GM18519 (cell line): ENCODE measurements around the gene IL31RA.

ENCODE experiments used
- ATAC-seq: cut with Tn5 transposase; IDR thresholded peaks from one replicate; pipeline ENCODE4 v1.9.1; 2021; ENCODE audit warnings: mild to moderate bottlenecking, moderate library complexity; ENCODE audit not compliant: unreplicated experiment, low FRiP score

The IL31RA gene

DNA sequence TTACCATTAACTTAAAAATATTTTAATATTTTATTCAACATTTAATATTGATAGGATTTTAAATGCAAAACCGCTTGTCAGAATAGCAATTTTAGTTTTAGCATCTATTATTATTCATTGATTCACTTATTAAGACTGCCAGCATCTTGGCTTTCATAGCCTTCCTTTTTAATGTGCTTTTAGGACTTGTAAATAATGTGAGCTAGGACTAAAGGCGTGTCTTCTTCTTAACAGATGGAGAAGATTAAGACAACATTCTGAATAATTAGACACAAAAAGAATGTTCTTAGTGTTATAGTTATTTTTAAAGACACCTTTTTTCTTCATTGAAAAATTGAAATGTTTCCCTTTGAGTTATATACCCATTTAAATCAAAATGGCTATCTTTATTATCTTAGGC is 6.9 kb downstream of the IL31RA start:
- no peak for ATAC-seq

DNA sequence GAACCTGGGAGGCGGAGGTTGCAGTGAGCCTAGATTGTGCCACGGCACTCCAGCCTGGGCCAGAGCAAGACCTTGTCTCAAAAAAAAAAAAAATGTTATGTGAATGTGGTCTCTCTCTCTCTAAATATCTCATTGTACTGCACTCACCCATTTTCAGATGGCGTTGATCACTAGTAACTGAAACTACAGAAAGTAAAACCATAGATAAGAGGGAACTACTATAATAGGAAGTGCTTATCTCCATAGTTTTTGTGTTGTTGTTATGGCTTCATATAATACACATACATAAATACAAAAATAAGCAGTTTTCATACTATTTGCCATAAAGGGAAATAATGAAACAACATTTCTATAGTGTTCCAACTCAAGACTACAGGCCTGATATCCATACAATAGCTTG is 9.1 kb downstream of the IL31RA start:
- ATAC-seq: no peak

DNA sequence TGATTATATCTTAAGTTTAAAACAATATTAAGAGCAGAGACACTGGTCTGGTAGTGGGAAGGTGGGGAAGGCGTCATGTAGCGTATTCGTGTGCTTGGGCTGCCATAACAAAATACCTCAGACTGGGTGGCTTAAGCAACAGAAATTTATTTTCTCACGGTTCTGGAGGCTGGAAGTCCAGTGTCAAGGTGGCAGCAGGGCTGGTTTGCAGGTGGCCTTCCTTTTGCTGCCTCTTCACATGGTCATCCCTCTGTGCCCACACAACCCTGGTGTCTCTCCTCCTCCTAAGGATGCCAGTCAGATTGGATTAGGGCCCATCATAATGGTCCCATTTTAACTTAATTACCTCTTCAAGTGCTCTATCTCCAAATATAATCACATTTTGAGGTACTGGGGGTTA is 9.6 kb downstream of the IL31RA start:
- ATAC-seq: no peak

DNA sequence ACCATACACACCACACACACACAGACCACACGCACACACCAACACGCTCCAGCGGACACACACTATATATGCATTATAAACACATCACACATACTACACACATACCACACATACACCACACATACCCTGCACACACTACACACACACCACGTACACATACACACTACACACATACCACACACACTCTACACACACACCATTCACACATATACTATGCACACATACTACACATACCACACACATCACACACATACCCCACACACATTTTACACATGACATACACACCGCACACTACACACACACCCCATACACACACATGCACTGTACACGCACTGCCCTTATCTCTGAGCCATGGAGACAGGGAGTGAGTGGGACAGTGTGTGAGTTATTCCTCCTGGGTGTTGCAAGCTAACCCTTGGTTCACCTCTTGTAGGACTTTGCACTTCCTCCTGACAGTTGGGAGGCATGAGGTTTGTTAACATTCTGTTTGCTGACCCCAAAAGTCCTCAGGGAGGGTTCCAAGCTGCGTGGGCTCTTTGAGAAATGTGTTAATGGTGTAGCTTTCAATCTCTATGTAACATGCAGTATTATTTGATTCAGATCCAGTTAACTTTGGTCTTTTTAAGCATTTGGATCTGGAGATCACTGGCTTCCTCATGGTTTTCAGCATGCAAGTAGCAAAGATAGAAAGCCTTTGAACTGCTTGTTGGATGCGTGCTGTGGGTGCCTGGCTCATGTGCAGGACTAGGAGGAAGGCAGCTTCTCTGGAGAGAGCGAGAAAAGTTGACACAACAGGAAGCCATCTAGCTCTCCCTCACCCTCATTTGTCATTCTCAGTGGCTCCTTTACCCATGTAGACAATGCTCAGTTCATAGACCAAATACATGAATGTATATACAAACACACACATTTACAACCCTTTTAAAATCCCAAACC is 13.7 kb downstream of the IL31RA start:
- no peak for ATAC-seq

DNA sequence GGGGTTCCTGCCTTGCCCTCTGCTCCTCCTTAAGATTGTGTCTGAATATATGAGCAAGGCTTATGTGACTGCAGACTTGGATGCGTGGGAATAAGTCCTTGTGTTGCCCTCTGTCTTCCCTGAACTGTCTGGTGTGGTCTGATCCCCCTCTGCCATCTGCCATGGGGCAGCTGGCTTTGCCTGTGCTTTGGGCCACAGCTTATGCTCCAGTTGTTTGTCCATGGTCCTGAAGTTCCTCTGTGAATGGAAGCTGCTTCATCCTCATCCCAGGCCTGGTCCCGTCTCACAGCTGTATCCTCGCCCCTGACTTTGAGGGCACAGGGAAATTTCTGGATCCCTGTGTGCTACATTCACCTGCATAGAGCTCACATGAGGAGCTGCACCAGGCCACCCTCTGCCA is 14.7 kb downstream of the IL31RA start:
- ATAC-seq: no peak

DNA sequence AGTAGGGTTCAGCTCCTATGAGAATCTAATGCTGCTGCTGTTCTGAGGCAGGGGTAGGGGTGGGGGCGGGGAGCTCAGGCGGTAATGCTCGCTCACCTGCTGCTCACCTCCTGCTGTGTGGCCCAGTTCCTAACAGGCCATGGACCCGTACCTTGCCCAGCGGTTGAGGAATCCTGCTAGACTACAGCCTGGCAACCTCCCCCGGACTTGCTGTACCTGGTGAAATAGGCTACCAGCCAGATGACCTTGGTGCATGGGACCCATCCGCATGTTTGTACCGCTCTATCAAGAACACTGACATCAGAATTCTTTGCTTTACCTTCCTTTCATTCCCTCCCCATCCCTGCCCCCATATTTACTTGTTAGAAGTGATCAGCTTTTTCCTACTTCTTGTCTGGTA is 15.3 kb downstream of the IL31RA start:
- ATAC-seq: no peak

DNA sequence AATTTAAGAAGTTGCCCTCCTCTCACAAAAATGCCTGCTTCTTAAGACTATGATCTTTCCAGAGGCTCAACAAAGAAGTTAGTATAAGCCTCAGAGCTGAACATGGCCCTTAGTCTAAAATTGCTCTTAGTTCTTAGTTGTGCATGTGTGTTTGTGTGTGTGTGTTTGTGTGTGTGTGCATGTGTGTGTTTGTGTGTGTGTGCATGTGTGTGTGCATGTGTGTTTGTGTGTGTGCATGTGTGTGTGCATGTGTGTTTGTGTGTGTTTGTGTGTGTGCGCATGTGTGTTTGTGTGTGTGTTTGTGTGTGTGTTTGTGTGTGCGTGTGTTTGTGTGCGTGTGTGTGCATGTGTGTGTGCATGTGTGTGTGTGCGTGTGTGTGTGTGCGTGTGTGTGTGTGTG is 15.8 kb downstream of the IL31RA start:
- ATAC-seq: no peak

DNA sequence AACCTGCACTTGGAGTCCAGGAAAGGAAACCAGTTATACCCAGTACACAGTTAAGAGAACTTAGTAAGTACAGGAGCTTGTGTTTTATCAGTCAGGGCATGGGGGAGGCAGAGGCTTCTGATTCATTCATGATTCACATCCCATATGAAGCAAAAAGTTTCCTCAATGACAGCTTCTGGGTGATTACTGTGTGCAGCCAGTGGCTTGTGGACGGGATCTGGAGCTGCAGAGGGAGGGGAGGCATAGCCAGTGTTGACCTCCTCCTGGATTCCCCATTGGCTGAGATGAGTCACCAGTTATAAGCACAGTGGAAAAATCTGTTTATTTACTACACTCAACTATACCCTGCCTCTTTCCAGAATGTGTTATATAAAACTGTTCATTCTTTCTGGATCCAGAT is 17.7 kb downstream of the IL31RA start:
- no peak for ATAC-seq

DNA sequence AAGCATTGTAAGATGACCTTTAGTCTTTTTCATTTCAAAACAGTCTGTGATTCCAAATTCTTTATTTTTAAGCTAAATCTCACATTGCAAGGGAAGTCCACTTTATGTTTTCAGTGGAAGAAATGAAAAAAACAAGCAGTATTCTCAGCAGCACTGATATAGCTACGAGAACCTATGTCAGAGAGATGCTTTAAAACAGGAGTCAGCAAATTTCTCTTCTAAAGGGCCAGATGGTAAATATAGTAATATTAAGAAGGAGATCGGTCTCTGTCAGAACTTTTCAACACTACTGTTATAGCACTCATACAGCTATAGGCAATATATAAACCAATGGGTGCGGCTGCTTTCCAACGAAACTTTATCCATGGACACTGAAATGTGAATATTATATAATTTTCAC is 18.7 kb downstream of the IL31RA start:
- ATAC-seq: no peak

DNA sequence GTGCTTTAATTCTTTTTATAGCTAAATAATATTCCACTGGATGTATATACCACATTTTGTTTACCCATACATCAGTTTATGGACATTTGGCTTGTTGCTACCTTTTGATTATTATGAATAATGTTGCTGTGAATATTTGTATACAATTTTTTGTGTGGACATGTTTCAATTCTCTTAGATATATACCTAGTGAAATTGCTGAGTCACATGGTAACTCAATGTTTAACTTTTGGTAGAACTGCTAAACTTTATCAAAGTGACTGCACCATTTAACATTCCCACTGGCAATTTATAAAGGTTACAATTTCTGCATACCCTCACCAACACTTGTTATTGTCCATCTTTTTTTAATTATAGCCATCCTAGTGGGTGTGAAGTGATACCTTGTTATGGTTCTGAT is 22.1 kb downstream of the IL31RA start:
- no peak for ATAC-seq

DNA sequence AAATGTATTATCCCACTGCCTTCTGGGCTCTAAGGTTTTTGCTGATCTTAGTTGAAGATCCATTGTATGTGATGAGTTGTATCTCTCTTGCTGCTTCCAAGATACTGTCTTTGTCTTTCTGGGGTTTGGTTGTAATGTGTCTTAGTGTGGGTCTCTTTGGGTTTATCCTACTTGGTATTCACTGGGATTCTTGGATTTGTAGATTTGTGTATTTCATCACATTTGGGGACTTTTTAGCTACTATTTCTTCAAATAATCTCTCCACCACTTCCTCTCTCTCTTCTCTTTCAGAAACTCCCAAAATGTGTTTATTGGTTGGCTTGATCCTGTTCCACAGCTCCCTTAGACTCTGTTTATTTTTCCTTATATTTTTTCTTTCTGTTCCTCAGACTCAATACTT is 26.5 kb downstream of the IL31RA start:
- no peak for ATAC-seq

DNA sequence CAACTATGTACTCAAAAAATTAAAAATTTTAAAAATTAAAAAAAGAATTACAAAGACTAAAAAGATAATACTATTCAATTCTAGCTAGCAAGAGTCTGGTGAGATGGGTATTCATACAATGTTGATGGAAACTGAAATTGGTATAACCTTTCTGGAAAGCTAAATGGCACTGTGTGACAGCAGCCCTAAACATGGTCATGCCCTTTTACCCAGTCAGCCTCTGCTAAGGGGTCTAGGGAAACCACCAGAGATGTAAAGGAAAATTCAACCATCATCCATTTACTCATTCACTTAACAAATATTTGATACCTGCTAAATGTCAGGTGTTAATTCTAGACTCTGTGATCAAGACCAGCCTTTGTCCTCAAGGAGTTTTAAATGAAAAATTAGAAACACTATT is 29.3 kb downstream of the IL31RA start:
- ATAC-seq: no peak

DNA sequence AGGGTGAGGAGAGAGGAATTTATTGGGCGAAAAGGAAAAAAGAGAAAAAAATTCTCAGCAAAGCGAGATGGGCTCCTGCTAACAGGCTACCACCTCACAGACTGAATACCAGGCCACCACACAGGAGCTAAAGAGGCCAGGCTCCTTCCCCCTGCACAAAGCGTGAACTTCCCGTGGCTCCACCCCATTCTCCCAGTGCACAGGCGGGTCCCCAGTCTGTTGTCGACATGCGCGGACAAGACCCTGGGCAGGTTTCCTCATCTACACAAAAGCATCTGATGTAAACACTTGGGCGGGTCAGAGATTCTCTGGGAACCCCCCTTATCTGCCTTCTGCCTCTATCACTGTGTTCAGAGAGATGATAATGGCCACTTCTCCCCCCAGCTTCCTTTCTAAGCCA is 34.2 kb downstream of the IL31RA start:
- no peak for ATAC-seq

DNA sequence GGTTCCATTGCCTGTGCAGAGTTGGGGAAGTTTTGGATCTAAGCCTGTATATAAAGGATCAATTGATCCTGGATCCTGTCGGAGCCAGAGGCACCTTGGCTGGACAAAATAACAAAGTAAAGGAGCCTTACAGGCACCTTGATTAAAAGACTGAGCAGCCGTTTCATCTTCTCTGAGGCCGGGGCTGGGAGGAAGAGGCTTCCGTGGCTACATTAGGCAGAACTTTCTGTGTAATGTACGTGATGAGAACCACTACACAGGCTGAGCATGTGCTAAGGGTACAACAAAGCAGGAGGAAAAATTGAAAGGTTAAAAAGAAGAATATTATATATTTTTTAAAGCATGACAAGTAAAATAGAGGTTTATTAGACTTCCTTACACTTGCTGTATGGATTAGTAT is 37.0 kb downstream of the IL31RA start:
- no peak for ATAC-seq

DNA sequence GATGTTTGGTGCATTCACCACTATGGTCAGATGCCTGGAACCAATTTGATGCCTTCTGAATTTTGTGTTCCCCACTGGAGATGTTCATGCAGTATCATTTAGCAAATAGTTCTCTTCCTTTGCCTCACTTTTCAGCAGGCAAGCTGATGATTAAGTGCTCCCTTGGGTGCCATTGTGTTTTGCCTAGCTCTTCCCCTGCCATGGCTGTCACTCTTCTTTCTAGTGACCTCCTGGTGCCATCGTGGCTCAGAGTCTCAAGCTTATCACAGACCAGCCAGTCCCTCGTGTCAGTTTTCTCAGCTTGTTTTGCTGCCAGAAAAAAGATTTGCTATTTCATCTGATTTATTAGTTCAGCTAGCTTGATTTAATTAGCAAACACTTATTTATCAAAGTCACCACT is 41.3 kb downstream of the IL31RA start:
- ATAC-seq: no peak

DNA sequence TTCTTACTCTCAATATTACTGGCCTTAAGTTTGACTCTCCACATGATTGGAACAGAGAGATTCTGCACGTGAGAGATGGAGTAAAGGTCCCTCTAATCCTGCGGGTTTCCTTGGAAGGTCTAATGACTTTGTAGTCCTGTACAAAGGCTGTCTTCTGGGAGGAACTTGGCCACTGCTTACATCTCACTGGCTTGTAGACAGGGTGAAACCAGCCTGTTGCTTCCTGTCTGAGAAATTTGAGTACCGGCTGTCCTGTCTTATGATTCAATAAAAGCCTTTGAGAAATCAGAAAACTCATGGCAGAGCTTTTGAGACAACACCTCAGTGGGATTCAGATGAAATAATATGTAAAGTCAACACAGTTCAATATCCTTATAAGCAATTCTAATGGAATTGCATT is 43.0 kb downstream of the IL31RA start:
- ATAC-seq: no peak

DNA sequence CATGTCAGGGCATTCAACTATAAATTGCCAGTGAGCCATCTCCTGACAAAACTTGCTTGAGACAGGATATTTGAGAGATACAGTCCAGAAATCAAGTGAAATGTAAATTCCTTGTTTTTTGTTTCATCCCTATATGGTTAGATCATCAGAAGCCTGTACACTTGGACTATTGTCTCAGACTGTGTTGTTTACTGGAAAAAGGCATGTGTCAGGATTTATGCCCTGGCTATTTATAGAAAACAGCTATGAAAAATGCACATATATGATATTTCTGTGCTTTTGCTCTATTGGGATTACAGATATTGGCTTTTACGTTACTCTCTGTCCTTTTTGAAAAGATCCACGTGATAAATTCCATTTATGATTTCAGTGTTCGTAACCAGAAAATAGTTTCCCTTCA is 44.2 kb downstream of the IL31RA start:
- no peak for ATAC-seq

DNA sequence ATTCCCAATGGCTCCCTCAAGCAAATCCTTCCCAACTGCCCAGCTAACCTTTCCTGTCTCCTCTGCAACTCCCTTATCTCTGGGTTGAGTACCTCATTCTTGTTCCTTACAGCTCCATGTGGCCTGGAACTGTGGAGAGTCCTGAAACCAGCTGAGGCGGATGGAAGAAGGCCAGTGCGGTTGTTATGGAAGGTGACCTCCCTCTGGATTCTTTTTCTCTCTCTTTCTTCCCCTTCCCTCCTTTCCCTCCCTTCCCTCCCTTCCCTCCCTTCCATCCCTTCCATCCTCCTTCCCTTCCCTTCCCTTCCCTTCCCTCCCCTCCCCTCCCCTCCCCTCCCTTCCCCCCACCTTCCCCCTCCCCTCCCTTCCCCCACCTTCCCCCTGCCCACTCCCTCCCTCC is 45.1 kb downstream of the IL31RA start:
- ATAC-seq: no peak

DNA sequence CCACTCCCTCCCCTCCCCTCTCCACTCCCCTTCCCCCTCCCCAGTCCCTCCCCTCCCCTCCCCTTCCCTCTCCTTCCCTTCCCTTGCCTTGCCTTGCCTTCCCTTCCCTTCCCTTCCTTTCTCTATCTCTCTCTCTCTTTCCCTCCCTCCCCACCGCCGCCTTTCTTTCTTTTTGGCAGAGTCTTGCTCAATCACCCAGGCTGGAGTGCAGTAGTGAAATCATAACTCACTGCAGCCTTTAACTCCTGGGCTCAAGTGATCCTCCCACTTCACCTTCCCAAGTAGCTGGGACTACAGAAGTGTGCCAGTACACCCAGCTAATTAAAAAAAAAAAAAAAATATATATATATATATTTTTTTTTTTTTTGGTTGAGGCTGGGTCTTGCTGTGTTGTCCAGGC is 45.5 kb downstream of the IL31RA start:
- no peak for ATAC-seq

DNA sequence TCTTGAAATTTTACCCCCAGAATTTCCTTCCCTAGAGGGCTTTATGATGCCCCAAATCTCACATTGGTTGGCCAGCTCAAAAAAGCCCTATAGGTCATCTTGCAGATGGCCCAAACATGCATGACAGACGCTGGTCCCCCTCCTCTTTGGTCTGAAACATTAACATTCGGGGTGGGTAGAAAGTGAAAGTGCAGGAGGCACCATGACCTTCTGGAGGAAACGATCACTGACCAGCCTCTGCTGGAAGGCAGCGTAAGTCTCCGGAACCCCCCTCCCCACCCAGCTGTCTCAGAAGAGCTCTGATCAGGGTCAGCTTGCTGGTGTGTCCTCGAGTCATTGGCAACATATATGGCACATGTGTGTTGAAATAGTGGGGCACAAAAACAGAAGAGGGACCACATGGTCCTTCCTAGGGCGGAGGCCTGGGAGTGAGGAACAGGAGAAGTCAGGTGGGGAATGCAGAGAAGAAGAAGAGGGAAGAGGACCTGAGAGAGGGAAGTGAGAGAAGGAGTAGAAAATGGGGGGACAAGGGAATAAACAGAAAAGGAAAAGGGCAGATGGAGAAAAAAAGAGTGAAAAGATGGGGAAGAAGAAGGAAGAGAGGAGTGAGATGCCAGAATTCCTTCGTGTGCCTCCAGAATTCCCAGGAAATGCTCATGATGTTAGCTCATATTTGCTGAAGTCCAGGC is 46.2 kb downstream of the IL31RA start:
- no peak for ATAC-seq

DNA sequence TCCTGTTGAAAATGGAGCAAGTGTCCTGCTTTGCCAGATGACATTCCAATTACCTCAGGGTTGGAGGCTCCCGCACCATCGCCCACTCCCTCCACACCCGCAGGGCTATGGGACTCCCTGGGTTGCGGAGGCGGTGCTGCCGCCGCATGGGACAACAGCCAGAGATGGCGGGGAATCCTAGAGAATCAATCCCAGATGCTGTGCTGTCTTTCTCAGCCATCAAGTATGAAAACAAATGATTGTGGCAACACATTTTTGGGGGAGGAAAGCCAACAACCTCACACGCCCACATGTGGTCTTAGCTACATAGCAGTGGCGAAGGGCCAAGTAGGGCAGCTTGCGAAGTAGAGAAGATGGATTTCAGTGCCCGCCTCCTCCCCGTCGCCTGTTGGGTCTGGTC is 46.7 kb downstream of the IL31RA start:
- no peak for ATAC-seq

DNA sequence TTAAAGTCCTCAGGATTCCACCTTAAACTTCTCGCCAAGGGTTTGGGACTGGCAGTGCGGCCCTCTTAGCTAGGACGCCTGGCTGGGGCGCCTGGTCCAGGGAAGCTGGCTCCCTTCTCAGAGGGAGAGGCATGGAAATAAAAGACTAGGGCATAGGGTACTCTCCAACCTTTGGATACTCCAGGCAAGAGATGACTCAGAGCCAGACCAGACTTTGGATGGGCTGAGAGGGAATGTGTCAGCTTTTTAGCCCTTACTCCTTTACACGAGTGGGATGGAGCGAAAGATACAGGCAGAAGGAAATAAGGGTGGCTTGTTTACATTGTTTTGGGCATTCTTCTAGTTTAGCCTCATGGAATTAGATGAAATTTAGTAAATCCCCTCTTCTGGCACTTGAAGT is 48.2 kb downstream of the IL31RA start:
- no peak for ATAC-seq
